Pancreas (tissue), 10 donors: ENCODE results near the gene ABR. TPM values are rescaled to one million over a fixed set of nuclear protein-coding genes. Genes with fewer than 3 reads are reported as not detected.

Experiments
- ATAC-seq, 4 donors: fragments of 200-7000 bp; cut with Tn5 transposase; one replicate each; pipeline versions ENCODE4 v1.8.0 to v1.9.1; 2020; ENCODE audit warnings: mild to moderate bottlenecking in 4 of 4, moderate library complexity in 4 of 4
- DNase-seq, 6 donors: peaks; one replicate each; pipeline ENCODE4 v3.0.0-alpha.2; 2020
- FAIRE-seq: peaks from 2 replicates; lab custom pipeline; 2012; peaks lifted over from hg19 to GRCh38; lab: Jason Lieb, UNC
- H3K27ac ChIP-seq, 4 donors: fragments of 200-600 bp; sonication (generic); 1 replicate in 3 of 4; 2 replicates in 1 of 4; pipeline versions ENCODE4 v1.5.0 to v1.8.0; 2020
- H3K27me3 ChIP-seq, 4 donors: fragments of 200-600 bp; one replicate each; pipeline ENCODE4 v1.8.0; 2021
- H3K36me3 ChIP-seq, 3 donors: fragments of 200-600 bp; sonication (generic) in 1 of 3; one replicate each; pipeline versions ENCODE4 v1.5.0 to v1.8.0; 2020 to 2021
- H3K4me1 ChIP-seq, 3 donors: fragments of 200-600 bp; one replicate each; pipeline ENCODE4 v1.8.0; 2021
- H3K4me3 ChIP-seq, 4 donors: fragments of 200-600 bp; sonication (generic) in 2 of 4; one replicate each; pipeline versions ENCODE4 v1.5.0 to v1.8.0; 2020 to 2021
- H3K9me3 ChIP-seq, 4 donors: fragments of 200-600 bp; one replicate each; pipeline ENCODE4 v1.8.0; 2021
- CTCF ChIP-seq, 4 donors: fragments of 200-600 bp; sonication (generic) in 3 of 4; IDR thresholded peaks; one replicate each; pipeline versions ENCODE4 v1.5.0 to v1.8.0; 2021; ENCODE audit warnings: antibody characterized with exemption in 4 of 4
- WGBS, 2 donors: extraction: QIAGEN DNeasy Blood & Tissue Kit; methylation state at CpG; one replicate each; pipeline ENCODE4 v1.1.7; 2013; 5-methylcytosine and 5-hydroxymethylcytosine counted together
- intact Hi-C, 3 donors: fragments of 100-400 bp; cut with DNase I; formaldehyde crosslinking; loops; one replicate each; pipeline versions ENCODE4 v1.11.1 to v1.14.2; 2022
- polyA plus RNA-seq, 2 donors: library from polyadenylated mRNA; stranded (reverse); fragments of 200-250 nt; gene quantifications; one replicate each; pipeline ENCODE4 v1.2.3, GENCODE V29; 2013
- total RNA-seq, 6 donors: library from RNA; stranded (reverse); fragmentation: NEBNext Ultra II Directional in 4 of 6; extraction: Animal tissue kit (Norgen Biotek cat#: 25700) in 4 of 6; gene quantifications; one replicate each; pipeline versions ENCODE4 v1.2.1 to v1.2.4, GENCODE V29; 2021 to 2023
- donor health status: healthy with polysubstance abuse.
- donor health status: DM: no; HTN: no; CAD: no; lungs with moderate emphysema.
- donor health status: DM: no; HTN: no; CAD: no.
- donor health status: control.
- donor health status: control.
- donor health status: Bipolar disorder and iron deficiency.
- donor health status: DM: yes; HTN: yes; CAD: no.
- donor health status: DM: no; HTN: no; CAD: no.
- donor health status: DM: no; HTN: no; CAD: no.
- donor health status: DM: yes; HTN: yes; CAD: no.

The ABR gene
- total and polyA plus RNA-seq, 8 donors, result 15.4 to 65.7 (median 28.4) TPM

GRCh38 chr17:1035546-1036170, 144.1 kb downstream of the ABR start:
- Histone ChIP-seq H3K36me3 (no peaks in the 10 kb centered on the region), H3K4me3 (no peak overlapping the region), H3K27ac (no peak overlapping the region), H3K9me3 (no peaks in the 10 kb centered on the region), H3K4me1 (no peaks in the 10 kb centered on the region), H3K27me3 (no peaks in the 10 kb centered on the region)
- intact Hi-C loops, result no loop called here
- no peak for TF ChIP-seq CTCF (IDR thresholded peaks at IDR 0.05)
- DNase-seq, result no peak
- FAIRE-seq, result no peak
- 36 to 48% methylated on average over 17 of the region's 17 CpGs for WGBS, 2 donors
- ATAC-seq, result peak in 2 of 4 donors; percentile 19 to 42

GRCh38 chr17:1034652-1035210, 145.1 kb downstream of the ABR start:
- TF ChIP-seq CTCF (IDR thresholded peaks at IDR 0.05), result no peak
- Histone ChIP-seq H3K4me3 (no peak overlapping the region), H3K9me3 (no peaks in the 10 kb centered on the region), H3K36me3 (no peaks in the 10 kb centered on the region), H3K27ac (no peak overlapping the region), H3K27me3 (no peaks in the 10 kb centered on the region), H3K4me1 (no peaks in the 10 kb centered on the region)
- ATAC-seq (no peak), FAIRE-seq (no peak), DNase-seq (no peak)
- intact Hi-C loops, result no loop called here
- WGBS, 2 donors, result 66 to 80% methylated on average over 17 to 20 of the region's 20 CpGs

DNA sequence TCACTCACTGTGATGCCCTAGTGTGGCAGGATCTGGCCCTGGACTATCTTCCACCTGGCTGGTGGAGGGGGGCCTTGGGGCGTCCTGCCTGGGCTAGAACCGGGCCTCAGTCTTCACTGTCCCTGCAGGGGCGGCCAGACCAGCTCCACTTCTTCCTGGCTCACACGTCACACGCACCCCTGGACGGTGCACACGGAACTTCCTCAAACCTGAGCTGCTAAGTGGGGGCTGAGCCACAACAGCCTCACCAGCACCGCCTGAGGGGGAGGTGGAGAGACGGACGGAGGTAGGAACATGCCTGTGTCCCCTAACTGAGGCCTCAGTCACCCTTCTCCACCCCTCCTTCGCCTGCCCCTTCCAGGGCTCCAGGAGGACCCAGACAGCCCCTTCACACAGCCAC, 146.3 kb downstream of the ABR start:
- DNase-seq (no peak), ATAC-seq (no peak), FAIRE-seq (no peak)
- H3K27me3 ChIP-seq, result no peaks in the 10 kb centered on the region
- no peak for TF ChIP-seq CTCF (IDR thresholded peaks at IDR 0.05)
- H3K27ac ChIP-seq, result no peak overlapping the region
- 75 to 86% methylated on average over 11 of the region's 11 CpGs for WGBS, 2 donors
- intact Hi-C loops, result no loop called here
- H3K9me3 ChIP-seq, result no peaks in the 10 kb centered on the region
- no peaks in the 10 kb centered on the region for H3K4me1 ChIP-seq
- H3K36me3 ChIP-seq, result no peaks in the 10 kb centered on the region
- no peak overlapping the region for H3K4me3 ChIP-seq

- 65 to 84% methylated on average over 27 of the region's 27 CpGs for WGBS, 2 donors
- no peak overlapping the region for H3K4me3 ChIP-seq
- intact Hi-C loops, result no loop called here
Measured at GRCh38 chr17:1032391-1032790, 147.4 kb downstream of the ABR start.

More at GRCh38 chr17:1032391-1032790, 147.4 kb downstream of the ABR start:
- Histone ChIP-seq H3K27me3 (no peaks in the 10 kb centered on the region), H3K27ac (no peak overlapping the region), H3K36me3 (no peaks in the 10 kb centered on the region), H3K4me1 (no peaks in the 10 kb centered on the region), H3K9me3 (no peaks in the 10 kb centered on the region)
- DNase-seq (no peak), ATAC-seq (no peak), FAIRE-seq (no peak)
- TF ChIP-seq CTCF (IDR thresholded peaks at IDR 0.05), result no peak
